Panc1 (cell line): ENCODE data around the gene TRIO. TPM values are rescaled to one million over a fixed set of nuclear protein-coding genes. Genes with fewer than 3 reads are reported as not detected.
A peak's percentile ranks its signal among the peaks of the same experiment; 100 is the strongest.

Experiments
- ATAC-seq: fragments of 200-7000 bp; cut with Tn5 transposase; 2 replicates; pipeline ENCODE4 v1.9.1; 2020; ENCODE audit warnings: mild to moderate bottlenecking, moderate library complexity
- BruUV-seq: library from RNA; stranded (reverse); fragments of 400-500 nt; replicated peaks from 2 replicates; lab custom pipeline; 2021; lab: Mats Ljungman, UMichigan
- CTCF ChIA-PET: fragments of 300-600 bp; sonication (Branson Sonifier 250); formaldehyde crosslinking; loops from one replicate; lab custom pipeline; 2022; ENCODE audit warnings: antibody characterized with exemption; lab: Charles Lee
- POLR2A ChIA-PET: fragments of 300-600 bp; sonication (Branson Sonifier 250); formaldehyde crosslinking; loops from one replicate; lab custom pipeline; 2022; ENCODE audit warnings: antibody characterized with exemption; lab: Charles Lee
- DNase-seq: peaks from one replicate; pipeline ENCODE4 v3.0.0-alpha.2; 2010; ENCODE audit warnings: low read depth, low spot score
- H3K27ac ChIP-seq: 2 replicates; pipeline ENCODE4 v1.5.1; 2011; ENCODE audit warnings: mild to moderate bottlenecking, low read length, inconsistent platforms
- H3K27me3 ChIP-seq: fragments of 200-500 bp; sonication (Bioruptor generic); 2 replicates; pipeline ENCODE4 v1.6.0; 2014; ENCODE audit warnings: low read length, inconsistent platforms; ENCODE audit not compliant: control insufficient read depth, insufficient read depth
- H3K36me3 ChIP-seq: fragments of 200-500 bp; sonication (Bioruptor generic); 2 replicates; pipeline ENCODE4 v1.5.1; 2014; ENCODE audit warnings: inconsistent platforms, mild to moderate bottlenecking, low read length, moderate library complexity; ENCODE audit not compliant: control insufficient read depth, insufficient read depth
- H3K4me1 ChIP-seq: 2 replicates; pipeline ENCODE4 v1.5.1; 2011; ENCODE audit warnings: inconsistent platforms, mild to moderate bottlenecking, low read length, moderate library complexity; ENCODE audit not compliant: control insufficient read depth, insufficient read depth
- H3K4me3 ChIP-seq, 2 experiments: 2 replicates each; pipeline ENCODE4 v1.5.1; 2011 to 2012; ENCODE audit warnings: low read depth in 2 of 2, low read length in 2 of 2, mild to moderate bottlenecking in 2 of 2, inconsistent platforms in 1 of 2, moderate library complexity in 1 of 2
- H3K9me3 ChIP-seq: fragments of 200-500 bp; sonication (Bioruptor generic); 2 replicates; pipeline ENCODE4 v1.5.1; 2014; ENCODE audit warnings: low read depth, mild to moderate bottlenecking, inconsistent platforms, low read length, moderate library complexity; ENCODE audit not compliant: control insufficient read depth, insufficient read depth
- POLR2AphosphoS5 ChIP-seq: IDR thresholded peaks from 2 replicates; pipeline ENCODE4 v1.6.1; 2012; ENCODE audit warnings: mild to moderate bottlenecking, low read depth, low read length, moderate library complexity
- SIN3A ChIP-seq: IDR thresholded peaks from 2 replicates; pipeline ENCODE4 v1.6.1; 2012; ENCODE audit warnings: low read depth, mild to moderate bottlenecking, low read length, moderate library complexity, borderline replicate concordance; ENCODE audit not compliant: insufficient read depth
- TCF7L2 ChIP-seq: IDR thresholded peaks from 2 replicates; pipeline ENCODE4 v1.6.1; 2011; ENCODE audit warnings: mild to moderate bottlenecking, low read depth, low read length, inconsistent platforms
- in situ Hi-C: cut with HindIII; loops from 2 replicates; pipeline ENCODE4 v1.10.0; 2016; ENCODE audit warnings: low sequenced_read_pairs, low pct_unique_long_range_greater_than_20kb
- intact Hi-C: fragments of 100-400 bp; cut with micrococcal nuclease; formaldehyde crosslinking; loops from one replicate; pipeline ENCODE4 v1.10.0; 2022; ENCODE audit not compliant: unreplicated experiment
- total RNA-seq: library from RNA; stranded (reverse); gene quantifications from one replicate; pipeline ENCODE4 v1.2.1, GENCODE V29; 2021; ENCODE audit not compliant: unreplicated experiment
- TF ChIP-seq, protein P1 (sequence below), 2 experiments: IDR thresholded peaks; 2 replicates each; pipeline ENCODE4 v1.6.1; 2011 to 2012; ENCODE audit warnings: low read depth in 2 of 2, control low read depth in 1 of 2, low read length in 1 of 2, mild to moderate bottlenecking in 1 of 2, moderate library complexity in 1 of 2; ENCODE audit not compliant: insufficient read depth in 1 of 2
- TF ChIP-seq, protein P2 (sequence below): fragments of 450-650 bp; IDR thresholded peaks from 2 replicates; pipeline ENCODE4 v1.5.1; 2017; ENCODE audit warnings: mild to moderate bottlenecking

TRIO gene
- total RNA-seq, 1 experiment from 2014 or later, result 349 TPM

DNA sequence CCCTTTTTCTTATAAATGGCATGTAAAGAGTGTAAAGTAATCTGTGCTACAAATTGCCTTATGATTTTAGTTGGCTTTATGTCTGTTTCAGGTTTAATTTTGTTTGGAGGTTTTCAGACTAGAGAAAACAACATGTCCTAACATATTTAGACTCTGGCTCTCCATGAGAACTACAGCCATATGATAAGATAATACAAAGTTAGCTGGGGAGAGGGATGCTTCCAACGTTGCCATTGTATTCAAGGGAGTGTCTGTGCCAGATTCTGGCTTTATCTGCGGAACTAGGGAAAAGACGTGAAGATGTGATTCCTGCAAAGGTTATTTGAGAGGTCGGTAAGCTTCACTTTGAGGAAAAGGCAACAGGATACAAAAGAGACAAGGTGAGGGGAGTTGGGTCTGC is 298.5 kb downstream of the TRIO start:
- in situ Hi-C loops, result no loop called here
- no peaks in the 10 kb centered on the region for H3K27me3 ChIP-seq
- no peak overlapping the region for H3K27ac ChIP-seq
- peaks cover 10% of the 10 kb centered on the region for H3K36me3 ChIP-seq
- peak overlapping the region in 1 of 2 experiments; percentile 36; a peak in 1 of 4 replicates for H3K4me3 ChIP-seq
- POLR2A ChIA-PET, result no interaction called here
- ATAC-seq, result no peak
- TSS peak; percentile 21 for BruUV-seq
- DNase-seq, result no peak
- TF ChIP-seq SIN3A, result no peak
- no peaks in the 10 kb centered on the region for H3K9me3 ChIP-seq
- CTCF ChIA-PET, result no interaction called here
- peaks cover 21% of the 10 kb centered on the region for H3K4me1 ChIP-seq
- intact Hi-C loops, result no loop called here

DNA sequence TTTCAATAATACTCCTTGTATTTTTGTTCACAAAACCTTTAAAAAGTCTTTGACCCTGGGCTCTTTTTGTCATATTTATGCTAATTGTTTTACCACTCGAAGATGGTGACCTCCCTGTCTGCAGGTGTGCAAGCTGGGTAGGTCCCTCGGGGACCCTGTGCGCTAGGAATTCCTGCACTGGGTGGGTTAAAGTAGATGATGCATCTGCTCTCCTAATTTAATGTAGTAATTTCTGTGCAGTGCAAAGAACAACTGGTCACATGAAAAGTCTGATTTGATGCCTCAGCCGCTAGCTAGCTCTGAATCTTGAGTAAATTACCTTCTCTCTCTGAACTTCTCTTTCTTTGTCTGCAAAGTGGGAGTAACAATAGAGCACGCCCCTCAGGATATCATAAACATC is 299.4 kb downstream of the TRIO start:
- peak overlapping the region in 1 of 2 experiments; percentile 36; a peak in 1 of 4 replicates for H3K4me3 ChIP-seq
- intact Hi-C loops, result no loop called here

More for the DNA sequence above, 299.4 kb downstream of the TRIO start:
- TF ChIP-seq TCF7L2 (no peak), POLR2AphosphoS5 (no peak), SIN3A (no peak)
- TF ChIP-seq, protein P1, sequence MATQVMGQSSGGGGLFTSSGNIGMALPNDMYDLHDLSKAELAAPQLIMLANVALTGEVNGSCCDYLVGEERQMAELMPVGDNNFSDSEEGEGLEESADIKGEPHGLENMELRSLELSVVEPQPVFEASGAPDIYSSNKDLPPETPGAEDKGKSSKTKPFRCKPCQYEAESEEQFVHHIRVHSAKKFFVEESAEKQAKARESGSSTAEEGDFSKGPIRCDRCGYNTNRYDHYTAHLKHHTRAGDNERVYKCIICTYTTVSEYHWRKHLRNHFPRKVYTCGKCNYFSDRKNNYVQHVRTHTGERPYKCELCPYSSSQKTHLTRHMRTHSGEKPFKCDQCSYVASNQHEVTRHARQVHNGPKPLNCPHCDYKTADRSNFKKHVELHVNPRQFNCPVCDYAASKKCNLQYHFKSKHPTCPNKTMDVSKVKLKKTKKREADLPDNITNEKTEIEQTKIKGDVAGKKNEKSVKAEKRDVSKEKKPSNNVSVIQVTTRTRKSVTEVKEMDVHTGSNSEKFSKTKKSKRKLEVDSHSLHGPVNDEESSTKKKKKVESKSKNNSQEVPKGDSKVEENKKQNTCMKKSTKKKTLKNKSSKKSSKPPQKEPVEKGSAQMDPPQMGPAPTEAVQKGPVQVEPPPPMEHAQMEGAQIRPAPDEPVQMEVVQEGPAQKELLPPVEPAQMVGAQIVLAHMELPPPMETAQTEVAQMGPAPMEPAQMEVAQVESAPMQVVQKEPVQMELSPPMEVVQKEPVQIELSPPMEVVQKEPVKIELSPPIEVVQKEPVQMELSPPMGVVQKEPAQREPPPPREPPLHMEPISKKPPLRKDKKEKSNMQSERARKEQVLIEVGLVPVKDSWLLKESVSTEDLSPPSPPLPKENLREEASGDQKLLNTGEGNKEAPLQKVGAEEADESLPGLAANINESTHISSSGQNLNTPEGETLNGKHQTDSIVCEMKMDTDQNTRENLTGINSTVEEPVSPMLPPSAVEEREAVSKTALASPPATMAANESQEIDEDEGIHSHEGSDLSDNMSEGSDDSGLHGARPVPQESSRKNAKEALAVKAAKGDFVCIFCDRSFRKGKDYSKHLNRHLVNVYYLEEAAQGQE (IDR thresholded peaks at IDR 0.05; ENCODE audit: insufficient read depth in 1 of 2, low read depth in 2 of 2, low read length in 1 of 2), result no peak
- TF ChIP-seq, protein P2, sequence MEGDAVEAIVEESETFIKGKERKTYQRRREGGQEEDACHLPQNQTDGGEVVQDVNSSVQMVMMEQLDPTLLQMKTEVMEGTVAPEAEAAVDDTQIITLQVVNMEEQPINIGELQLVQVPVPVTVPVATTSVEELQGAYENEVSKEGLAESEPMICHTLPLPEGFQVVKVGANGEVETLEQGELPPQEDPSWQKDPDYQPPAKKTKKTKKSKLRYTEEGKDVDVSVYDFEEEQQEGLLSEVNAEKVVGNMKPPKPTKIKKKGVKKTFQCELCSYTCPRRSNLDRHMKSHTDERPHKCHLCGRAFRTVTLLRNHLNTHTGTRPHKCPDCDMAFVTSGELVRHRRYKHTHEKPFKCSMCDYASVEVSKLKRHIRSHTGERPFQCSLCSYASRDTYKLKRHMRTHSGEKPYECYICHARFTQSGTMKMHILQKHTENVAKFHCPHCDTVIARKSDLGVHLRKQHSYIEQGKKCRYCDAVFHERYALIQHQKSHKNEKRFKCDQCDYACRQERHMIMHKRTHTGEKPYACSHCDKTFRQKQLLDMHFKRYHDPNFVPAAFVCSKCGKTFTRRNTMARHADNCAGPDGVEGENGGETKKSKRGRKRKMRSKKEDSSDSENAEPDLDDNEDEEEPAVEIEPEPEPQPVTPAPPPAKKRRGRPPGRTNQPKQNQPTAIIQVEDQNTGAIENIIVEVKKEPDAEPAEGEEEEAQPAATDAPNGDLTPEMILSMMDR, result no peak
- ChIA-PET POLR2A (no interaction called here), CTCF (no interaction called here)
- in situ Hi-C loops, result no loop called here
- ATAC-seq (no peak), DNase-seq (no peak)
- no peaks in the 10 kb centered on the region for H3K27me3 ChIP-seq
- BruUV-seq, result no TSS peak
- H3K4me1 ChIP-seq, result peaks cover 21% of the 10 kb centered on the region
- H3K27ac ChIP-seq, result no peak overlapping the region
- peaks cover 9% of the 10 kb centered on the region for H3K36me3 ChIP-seq
- no peaks in the 10 kb centered on the region for H3K9me3 ChIP-seq
